GM23338 (cell line): ENCODE measurements around the gene ACOD1. TPM values are rescaled to one million over a fixed set of nuclear protein-coding genes. Genes with fewer than 3 reads are reported as not detected.
A peak's percentile ranks its signal among the peaks of the same experiment; 100 is the strongest.
"Not testable (repeated sequence)": the region's sequence is repeated elsewhere in the genome, so short reads cannot be mapped to it uniquely, and the experiment has no call there.

Experiments used
- ATAC-seq: fragments of 200-7000 bp; cut with Tn5 transposase; 3 replicates; pipeline ENCODE4 v1.9.1; 2020
- DNase-seq: peaks from one replicate; pipeline ENCODE4 v3.0.0-alpha.2; 2015; ENCODE audit warnings: low spot score
- H2AFZ ChIP-seq: fragments of 200-600 bp; sonication (generic); 2 replicates; pipeline ENCODE4 v1.8.0; 2016; ENCODE audit warnings: antibody characterized with exemption, mild to moderate bottlenecking, moderate library complexity
- H3F3A ChIP-seq: fragments of 200-600 bp; sonication (generic); replicated peaks from 2 replicates; pipeline ENCODE4 v1.8.0; 2017; ENCODE audit warnings: antibody characterized with exemption, mixed run types, low read depth
- H3K27ac ChIP-seq: fragments of 200-600 bp; sonication (generic); 2 replicates; pipeline ENCODE4 v1.6.1; 2016; ENCODE audit warnings: low read depth
- H3K27me3 ChIP-seq: fragments of 200-600 bp; sonication (generic); 2 replicates; pipeline ENCODE4 v1.8.0; 2016; ENCODE audit warnings: mild to moderate bottlenecking, mixed run types, moderate library complexity; ENCODE audit not compliant: insufficient read depth
- H3K36me3 ChIP-seq: fragments of 200-600 bp; sonication (generic); 2 replicates; pipeline ENCODE4 v1.8.0; 2016; ENCODE audit warnings: mild to moderate bottlenecking; ENCODE audit not compliant: insufficient read depth
- H3K4me1 ChIP-seq: fragments of 200-600 bp; sonication (generic); 2 replicates; pipeline ENCODE4 v1.8.0; 2016; ENCODE audit warnings: mild to moderate bottlenecking, moderate library complexity; ENCODE audit not compliant: insufficient read depth
- H3K4me2 ChIP-seq: fragments of 200-600 bp; sonication (generic); 2 replicates; pipeline ENCODE4 v1.7.1; 2017; ENCODE audit warnings: mixed run types
- H3K4me3 ChIP-seq: fragments of 200-600 bp; sonication (generic); 2 replicates; pipeline ENCODE4 v1.6.1; 2016; ENCODE audit warnings: mixed run types
- H3K79me2 ChIP-seq: fragments of 200-600 bp; sonication (generic); replicated peaks from 2 replicates; pipeline ENCODE4 v1.8.0; 2017; ENCODE audit warnings: mild to moderate bottlenecking; ENCODE audit not compliant: insufficient read depth
- H3K9me2 ChIP-seq: fragments of 200-600 bp; sonication (generic); 2 replicates; pipeline ENCODE4 v1.8.0; 2017; ENCODE audit not compliant: insufficient read depth
- H4K20me1 ChIP-seq: fragments of 200-600 bp; sonication (generic); replicated peaks from 2 replicates; pipeline ENCODE4 v1.8.0; 2017; ENCODE audit warnings: mild to moderate bottlenecking; ENCODE audit not compliant: insufficient read depth
- H3K27ac Mint-ChIP-seq: 2 replicates; pipeline ENCODE4 v1.8.0; 2020; ENCODE audit warnings: inconsistent platforms, mild to moderate bottlenecking, moderate library complexity, mixed read lengths
- H3K27me3 Mint-ChIP-seq: 3 replicates; pipeline ENCODE4 v1.8.0; 2022; ENCODE audit warnings: low read depth, mild to moderate bottlenecking, moderate library complexity, mixed read lengths, inconsistent platforms; ENCODE audit not compliant: insufficient read depth, poor library complexity
- H3K36me3 Mint-ChIP-seq: 3 replicates; pipeline ENCODE4 v1.8.0; 2021; ENCODE audit warnings: low read depth, mild to moderate bottlenecking, inconsistent platforms, moderate library complexity, mixed read lengths
- H3K4me1 Mint-ChIP-seq: 3 replicates; pipeline ENCODE4 v1.8.0; 2020; ENCODE audit warnings: mild to moderate bottlenecking, inconsistent platforms, mixed read lengths
- H3K4me3 Mint-ChIP-seq: 3 replicates; pipeline ENCODE4 v1.8.0; 2021; ENCODE audit warnings: moderate library complexity, mild to moderate bottlenecking, inconsistent platforms, mixed read lengths
- H3K9me3 Mint-ChIP-seq: 3 replicates; pipeline ENCODE4 v1.8.0; 2020; ENCODE audit warnings: moderate library complexity, mild to moderate bottlenecking, inconsistent platforms, mixed read lengths
- CREB1 ChIP-seq: fragments of 250-450 bp; sonication (Bioruptor Pico); IDR thresholded peaks from 2 replicates; pipeline ENCODE4 v1.5.0; 2020; ENCODE audit warnings: low read depth, mild to moderate bottlenecking, moderate library complexity
- EZH2 ChIP-seq: fragments of 200-600 bp; sonication (generic); IDR thresholded peaks from one replicate; pipeline ENCODE4 v1.8.0; 2017; ENCODE audit warnings: antibody characterized with exemption, mild to moderate bottlenecking, low read depth; ENCODE audit not compliant: unreplicated experiment
- EZH2phosphoT487 ChIP-seq: fragments of 200-600 bp; sonication (generic); IDR thresholded peaks from one replicate; pipeline ENCODE4 v1.8.1; 2018; ENCODE audit warnings: antibody characterized with exemption; ENCODE audit not compliant: unreplicated experiment
- POLR2AphosphoS5 ChIP-seq: IDR thresholded peaks from 2 replicates; pipeline ENCODE4 v1.6.1; 2016; ENCODE audit warnings: antibody characterized with exemption, low read depth
- STAT1 ChIP-seq: IDR thresholded peaks from one replicate; pipeline ENCODE4 v1.6.1; 2016; ENCODE audit warnings: antibody characterized with exemption; ENCODE audit not compliant: unreplicated experiment
- ZNF114 ChIP-seq: fragments of 250-450 bp; sonication (Bioruptor Pico); IDR thresholded peaks from 2 replicates; pipeline ENCODE4 v1.5.0; 2020; ENCODE audit warnings: mild to moderate bottlenecking, moderate library complexity
- ZNF331 ChIP-seq: fragments of 250-450 bp; sonication (Bioruptor Pico); IDR thresholded peaks from 2 replicates; pipeline ENCODE4 v1.5.0; 2020; ENCODE audit warnings: low read depth, mild to moderate bottlenecking, moderate library complexity
- polyA plus RNA-seq: library from polyadenylated mRNA; unstranded; fragments of >200 nt; fragmentation: Nextera tagmentation; extraction: Ambion mirVana; gene quantifications from 2 replicates; pipeline ENCODE4 v1.2.1, GENCODE V29; 2016
- total RNA-seq: library from RNA; depleted of rRNA; stranded (reverse); fragments of >200 nt; shearing (Covaris generic); gene quantifications from 2 replicates; pipeline ENCODE4 v1.2.3, GENCODE V29; 2014
- TF ChIP-seq, protein P1 (sequence below): IDR thresholded peaks from one replicate; pipeline ENCODE4 v1.6.1; 2018; ENCODE audit warnings: antibody characterized with exemption; ENCODE audit not compliant: unreplicated experiment
- TF ChIP-seq, protein P2 (sequence below), 2 experiments: fragments of 200-600 bp in 1 of 2; sonication (generic) in 1 of 2; conservative IDR thresholded peaks; 2 replicates each; pipeline versions ENCODE4 v1.5.1 to v1.6.1; 2016 to 2017; ENCODE audit warnings: antibody characterized with exemption in 2 of 2, low read depth in 2 of 2, mild to moderate bottlenecking in 2 of 2, moderate library complexity in 1 of 2
- TF ChIP-seq, protein P3 (sequence below): fragments of 250-450 bp; sonication (Bioruptor Pico); IDR thresholded peaks from 2 replicates; pipeline ENCODE4 v1.5.0; 2020; ENCODE audit warnings: mild to moderate bottlenecking, moderate library complexity

The ACOD1 gene
- total and polyA plus RNA-seq, 2 experiments from 2014 or later = not detected

DNA sequence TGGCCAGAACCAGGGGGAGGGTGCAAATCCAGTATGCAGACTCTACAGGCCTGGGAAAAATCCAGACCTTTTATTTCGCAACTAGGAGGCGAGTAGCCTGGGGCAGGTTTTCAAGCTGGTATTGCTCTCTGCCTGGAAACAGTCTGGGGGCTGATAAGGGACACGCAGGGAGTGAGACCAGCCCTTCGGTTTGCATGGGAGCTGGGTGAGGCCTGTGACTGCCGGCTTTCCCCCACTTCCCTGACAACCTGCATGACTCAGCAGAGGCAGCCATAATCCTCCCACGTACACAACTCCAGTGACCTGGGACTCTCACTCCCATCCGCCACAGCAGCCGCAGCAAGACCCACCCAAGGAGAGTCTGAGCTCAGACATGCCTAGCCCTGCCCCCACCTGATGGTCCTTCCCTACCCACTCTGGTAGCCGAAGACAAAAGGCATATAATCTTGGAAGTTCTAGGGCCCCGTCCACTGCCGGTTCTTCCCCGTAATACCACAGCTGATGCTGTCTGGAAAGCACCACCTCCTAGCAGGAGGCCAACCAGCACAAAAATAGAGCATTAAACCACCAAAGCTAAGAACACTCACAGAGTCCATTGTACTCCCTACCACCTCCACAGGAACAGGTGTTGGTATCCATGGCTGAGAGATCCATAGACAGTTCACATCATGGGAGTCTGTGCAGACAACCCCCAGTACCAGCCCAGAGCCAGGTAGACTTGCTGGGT, 30.4 kb upstream of the ACOD1 start:
- not testable (repeated sequence) for ATAC-seq, H3K27me3 Mint-ChIP-seq, H3K27ac ChIP-seq, H3K36me3 ChIP-seq, H3K4me1 Mint-ChIP-seq, DNase-seq, H3K36me3 Mint-ChIP-seq, H3F3A ChIP-seq, H3K79me2 ChIP-seq, H3K4me3 ChIP-seq, H4K20me1 ChIP-seq, H3K4me3 Mint-ChIP-seq, H3K9me2 ChIP-seq, H3K4me1 ChIP-seq, H2AFZ ChIP-seq, H3K4me2 ChIP-seq, H3K27me3 ChIP-seq
- peaks cover 13% of the 10 kb centered on the region; the same call in 1 of the 3 replicates for H3K9me3 Mint-ChIP-seq
- H3K27ac Mint-ChIP-seq = peak overlapping the region; percentile 51

DNA sequence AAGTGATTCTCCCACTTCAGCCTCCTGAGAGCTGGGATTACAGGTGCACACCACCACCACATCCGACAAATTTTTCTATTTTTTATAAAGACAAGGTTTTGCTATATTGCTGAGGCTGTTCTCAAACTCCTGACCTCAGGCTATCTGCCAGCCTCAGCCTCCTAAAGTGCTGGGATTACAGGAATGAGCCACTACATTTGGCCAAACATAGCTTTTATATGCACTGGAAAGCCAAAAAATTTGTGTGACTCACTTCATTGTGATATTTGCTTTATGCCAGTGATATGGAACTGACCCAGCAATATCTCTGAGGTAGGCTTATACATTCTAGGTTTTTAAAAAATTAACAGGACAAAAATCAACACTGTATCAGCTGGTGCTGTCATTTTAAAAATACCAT, 26.8 kb upstream of the ACOD1 start:
- Histone ChIP-seq H4K20me1 (no peaks in the 10 kb centered on the region), H3K36me3 (no peaks in the 10 kb centered on the region), H3K27ac (no peak overlapping the region), H3K9me2 (peaks cover 3% of the 10 kb centered on the region; the same call in 1 of the 2 replicates), H3K4me3 (no peak overlapping the region), H3K79me2 (no peaks in the 10 kb centered on the region), H3F3A (no peaks in the 10 kb centered on the region), H3K4me2 (no peak overlapping the region), H3K4me1 (no peaks in the 10 kb centered on the region), H3K27me3 (no peaks in the 10 kb centered on the region), H2AFZ (no peak overlapping the region)
- no peak for ATAC-seq
- H3K4me3 Mint-ChIP-seq = no peak overlapping the region
- H3K36me3 Mint-ChIP-seq = no peaks in the 10 kb centered on the region
- no peak for DNase-seq
- H3K27me3 Mint-ChIP-seq = peaks cover 4% of the 10 kb centered on the region
- H3K9me3 Mint-ChIP-seq = peaks cover 13% of the 10 kb centered on the region; the same call in 1 of the 3 replicates
- no peaks in the 10 kb centered on the region for H3K4me1 Mint-ChIP-seq
- no peak overlapping the region for H3K27ac Mint-ChIP-seq
- no peak for TF ChIP-seq EZH2
- TF ChIP-seq, protein P1, sequence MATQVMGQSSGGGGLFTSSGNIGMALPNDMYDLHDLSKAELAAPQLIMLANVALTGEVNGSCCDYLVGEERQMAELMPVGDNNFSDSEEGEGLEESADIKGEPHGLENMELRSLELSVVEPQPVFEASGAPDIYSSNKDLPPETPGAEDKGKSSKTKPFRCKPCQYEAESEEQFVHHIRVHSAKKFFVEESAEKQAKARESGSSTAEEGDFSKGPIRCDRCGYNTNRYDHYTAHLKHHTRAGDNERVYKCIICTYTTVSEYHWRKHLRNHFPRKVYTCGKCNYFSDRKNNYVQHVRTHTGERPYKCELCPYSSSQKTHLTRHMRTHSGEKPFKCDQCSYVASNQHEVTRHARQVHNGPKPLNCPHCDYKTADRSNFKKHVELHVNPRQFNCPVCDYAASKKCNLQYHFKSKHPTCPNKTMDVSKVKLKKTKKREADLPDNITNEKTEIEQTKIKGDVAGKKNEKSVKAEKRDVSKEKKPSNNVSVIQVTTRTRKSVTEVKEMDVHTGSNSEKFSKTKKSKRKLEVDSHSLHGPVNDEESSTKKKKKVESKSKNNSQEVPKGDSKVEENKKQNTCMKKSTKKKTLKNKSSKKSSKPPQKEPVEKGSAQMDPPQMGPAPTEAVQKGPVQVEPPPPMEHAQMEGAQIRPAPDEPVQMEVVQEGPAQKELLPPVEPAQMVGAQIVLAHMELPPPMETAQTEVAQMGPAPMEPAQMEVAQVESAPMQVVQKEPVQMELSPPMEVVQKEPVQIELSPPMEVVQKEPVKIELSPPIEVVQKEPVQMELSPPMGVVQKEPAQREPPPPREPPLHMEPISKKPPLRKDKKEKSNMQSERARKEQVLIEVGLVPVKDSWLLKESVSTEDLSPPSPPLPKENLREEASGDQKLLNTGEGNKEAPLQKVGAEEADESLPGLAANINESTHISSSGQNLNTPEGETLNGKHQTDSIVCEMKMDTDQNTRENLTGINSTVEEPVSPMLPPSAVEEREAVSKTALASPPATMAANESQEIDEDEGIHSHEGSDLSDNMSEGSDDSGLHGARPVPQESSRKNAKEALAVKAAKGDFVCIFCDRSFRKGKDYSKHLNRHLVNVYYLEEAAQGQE = no peak
- TF ChIP-seq CREB1 (CRISPR knock-in tag) = no peak
- no peak for TF ChIP-seq STAT1
- no peak for TF ChIP-seq ZNF114
- no peak for TF ChIP-seq POLR2AphosphoS5
- TF ChIP-seq, protein P2, sequence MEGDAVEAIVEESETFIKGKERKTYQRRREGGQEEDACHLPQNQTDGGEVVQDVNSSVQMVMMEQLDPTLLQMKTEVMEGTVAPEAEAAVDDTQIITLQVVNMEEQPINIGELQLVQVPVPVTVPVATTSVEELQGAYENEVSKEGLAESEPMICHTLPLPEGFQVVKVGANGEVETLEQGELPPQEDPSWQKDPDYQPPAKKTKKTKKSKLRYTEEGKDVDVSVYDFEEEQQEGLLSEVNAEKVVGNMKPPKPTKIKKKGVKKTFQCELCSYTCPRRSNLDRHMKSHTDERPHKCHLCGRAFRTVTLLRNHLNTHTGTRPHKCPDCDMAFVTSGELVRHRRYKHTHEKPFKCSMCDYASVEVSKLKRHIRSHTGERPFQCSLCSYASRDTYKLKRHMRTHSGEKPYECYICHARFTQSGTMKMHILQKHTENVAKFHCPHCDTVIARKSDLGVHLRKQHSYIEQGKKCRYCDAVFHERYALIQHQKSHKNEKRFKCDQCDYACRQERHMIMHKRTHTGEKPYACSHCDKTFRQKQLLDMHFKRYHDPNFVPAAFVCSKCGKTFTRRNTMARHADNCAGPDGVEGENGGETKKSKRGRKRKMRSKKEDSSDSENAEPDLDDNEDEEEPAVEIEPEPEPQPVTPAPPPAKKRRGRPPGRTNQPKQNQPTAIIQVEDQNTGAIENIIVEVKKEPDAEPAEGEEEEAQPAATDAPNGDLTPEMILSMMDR (conservative IDR thresholded peaks at IDR 0.05; ENCODE audit: low read depth in 2 of 2) = no peak
- no peak for TF ChIP-seq ZNF331 (CRISPR knock-in tag)
- TF ChIP-seq, protein P3, sequence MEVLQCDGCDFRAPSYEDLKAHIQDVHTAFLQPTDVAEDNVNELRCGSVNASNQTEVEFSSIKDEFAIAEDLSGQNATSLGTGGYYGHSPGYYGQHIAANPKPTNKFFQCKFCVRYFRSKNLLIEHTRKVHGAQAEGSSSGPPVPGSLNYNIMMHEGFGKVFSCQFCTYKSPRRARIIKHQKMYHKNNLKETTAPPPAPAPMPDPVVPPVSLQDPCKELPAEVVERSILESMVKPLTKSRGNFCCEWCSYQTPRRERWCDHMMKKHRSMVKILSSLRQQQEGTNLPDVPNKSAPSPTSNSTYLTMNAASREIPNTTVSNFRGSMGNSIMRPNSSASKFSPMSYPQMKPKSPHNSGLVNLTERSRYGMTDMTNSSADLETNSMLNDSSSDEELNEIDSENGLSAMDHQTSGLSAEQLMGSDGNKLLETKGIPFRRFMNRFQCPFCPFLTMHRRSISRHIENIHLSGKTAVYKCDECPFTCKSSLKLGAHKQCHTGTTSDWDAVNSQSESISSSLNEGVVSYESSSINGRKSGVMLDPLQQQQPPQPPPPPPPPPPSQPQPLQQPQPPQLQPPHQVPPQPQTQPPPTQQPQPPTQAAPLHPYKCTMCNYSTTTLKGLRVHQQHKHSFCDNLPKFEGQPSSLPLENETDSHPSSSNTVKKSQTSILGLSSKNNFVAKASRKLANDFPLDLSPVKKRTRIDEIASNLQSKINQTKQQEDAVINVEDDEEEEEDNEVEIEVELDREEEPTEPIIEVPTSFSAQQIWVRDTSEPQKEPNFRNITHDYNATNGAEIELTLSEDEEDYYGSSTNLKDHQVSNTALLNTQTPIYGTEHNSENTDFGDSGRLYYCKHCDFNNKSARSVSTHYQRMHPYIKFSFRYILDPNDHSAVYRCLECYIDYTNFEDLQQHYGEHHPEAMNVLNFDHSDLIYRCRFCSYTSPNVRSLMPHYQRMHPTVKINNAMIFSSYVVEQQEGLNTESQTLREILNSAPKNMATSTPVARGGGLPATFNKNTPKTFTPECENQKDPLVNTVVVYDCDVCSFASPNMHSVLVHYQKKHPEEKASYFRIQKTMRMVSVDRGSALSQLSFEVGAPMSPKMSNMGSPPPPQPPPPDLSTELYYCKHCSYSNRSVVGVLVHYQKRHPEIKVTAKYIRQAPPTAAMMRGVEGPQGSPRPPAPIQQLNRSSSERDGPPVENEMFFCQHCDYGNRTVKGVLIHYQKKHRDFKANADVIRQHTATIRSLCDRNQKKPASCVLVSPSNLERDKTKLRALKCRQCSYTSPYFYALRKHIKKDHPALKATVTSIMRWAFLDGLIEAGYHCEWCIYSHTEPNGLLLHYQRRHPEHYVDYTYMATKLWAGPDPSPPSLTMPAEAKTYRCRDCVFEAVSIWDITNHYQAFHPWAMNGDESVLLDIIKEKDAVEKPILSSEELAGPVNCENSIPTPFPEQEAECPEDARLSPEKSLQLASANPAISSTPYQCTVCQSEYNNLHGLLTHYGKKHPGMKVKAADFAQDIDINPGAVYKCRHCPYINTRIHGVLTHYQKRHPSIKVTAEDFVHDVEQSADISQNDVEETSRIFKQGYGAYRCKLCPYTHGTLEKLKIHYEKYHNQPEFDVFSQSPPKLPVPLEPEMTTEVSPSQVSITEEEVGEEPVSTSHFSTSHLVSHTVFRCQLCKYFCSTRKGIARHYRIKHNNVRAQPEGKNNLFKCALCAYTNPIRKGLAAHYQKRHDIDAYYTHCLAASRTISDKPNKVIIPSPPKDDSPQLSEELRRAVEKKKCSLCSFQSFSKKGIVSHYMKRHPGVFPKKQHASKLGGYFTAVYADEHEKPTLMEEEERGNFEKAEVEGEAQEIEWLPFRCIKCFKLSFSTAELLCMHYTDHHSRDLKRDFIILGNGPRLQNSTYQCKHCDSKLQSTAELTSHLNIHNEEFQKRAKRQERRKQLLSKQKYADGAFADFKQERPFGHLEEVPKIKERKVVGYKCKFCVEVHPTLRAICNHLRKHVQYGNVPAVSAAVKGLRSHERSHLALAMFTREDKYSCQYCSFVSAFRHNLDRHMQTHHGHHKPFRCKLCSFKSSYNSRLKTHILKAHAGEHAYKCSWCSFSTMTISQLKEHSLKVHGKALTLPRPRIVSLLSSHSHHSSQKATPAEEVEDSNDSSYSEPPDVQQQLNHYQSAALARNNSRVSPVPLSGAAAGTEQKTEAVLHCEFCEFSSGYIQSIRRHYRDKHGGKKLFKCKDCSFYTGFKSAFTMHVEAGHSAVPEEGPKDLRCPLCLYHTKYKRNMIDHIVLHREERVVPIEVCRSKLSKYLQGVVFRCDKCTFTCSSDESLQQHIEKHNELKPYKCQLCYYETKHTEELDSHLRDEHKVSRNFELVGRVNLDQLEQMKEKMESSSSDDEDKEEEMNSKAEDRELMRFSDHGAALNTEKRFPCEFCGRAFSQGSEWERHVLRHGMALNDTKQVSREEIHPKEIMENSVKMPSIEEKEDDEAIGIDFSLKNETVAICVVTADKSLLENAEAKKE (CRISPR knock-in tag) = no peak
- no peak for TF ChIP-seq EZH2phosphoT487
